A549 (cell line): ENCODE data around the gene WNK4.

Experiments used
- BHLHE40 ChIP-seq: IDR thresholded peaks from 2 replicates; pipeline ENCODE4 v1.6.1; 2012; ENCODE audit warnings: low read depth, low read length, inconsistent platforms
- CTCF ChIP-seq: fragments of >200 bp; sonication (Bioruptor Twin); formaldehyde crosslinking; IDR thresholded peaks from 3 replicates; pipeline ENCODE4 v1.5.1; 2016
- HDAC2 ChIP-seq: fragments of 200-600 bp; sonication (generic); IDR thresholded peaks from 2 replicates; pipeline ENCODE4 v1.6.1; 2016
- HOXB13 ChIP-seq: fragments of 250-450 bp; sonication (Bioruptor Pico); IDR thresholded peaks from 2 replicates; pipeline ENCODE4 v1.5.0; 2020; ENCODE audit warnings: low read depth, mild to moderate bottlenecking, moderate library complexity
- KDM1A ChIP-seq: fragments of 200-600 bp; sonication (generic); IDR thresholded peaks from 2 replicates; pipeline ENCODE4 v1.6.1; 2016; ENCODE audit warnings: low read depth, mild to moderate bottlenecking
- MAFK ChIP-seq: fragments of 450-650 bp; IDR thresholded peaks from 2 replicates; pipeline ENCODE4 v1.6.1; 2014; ENCODE audit not compliant: partially characterized antibody
- MAX ChIP-seq: IDR thresholded peaks from 2 replicates; pipeline ENCODE4 v1.6.1; 2012
- NR3C1 ChIP-seq: fragments of >200 bp; sonication (Bioruptor Twin); formaldehyde crosslinking; IDR thresholded peaks from 3 replicates; pipeline ENCODE4 v1.6.1; 2017
- POLR2A ChIP-seq: IDR thresholded peaks from 2 replicates; pipeline ENCODE4 v1.6.1; 2012; ENCODE audit warnings: mild to moderate bottlenecking, low read length
- RAD21 ChIP-seq, 2 experiments: fragments of >200 bp in 1 of 2; sonication (Bioruptor Twin) in 1 of 2; formaldehyde crosslinking in 1 of 2; IDR thresholded peaks in 1 of 2; conservative IDR thresholded peaks in 1 of 2; 2 replicates in 1 of 2; 3 replicates in 1 of 2; pipeline ENCODE4 v1.6.1; 2012 to 2018; ENCODE audit warnings: inconsistent platforms in 1 of 2
- RCOR1 ChIP-seq: fragments of 150-350 bp; IDR thresholded peaks from 2 replicates; pipeline ENCODE4 v1.6.1; 2014; ENCODE audit warnings: antibody characterized with exemption, low read length, low read depth
- USF2 ChIP-seq: fragments of 450-650 bp; IDR thresholded peaks from 2 replicates; pipeline ENCODE4 v1.6.1; 2014; ENCODE audit warnings: antibody characterized with exemption

- TF ChIP-seq KDM1A, result no peak
- no peak for TF ChIP-seq BHLHE40
- TF ChIP-seq USF2, result no peak
- TF ChIP-seq MAFK, result no peak
- TF ChIP-seq POLR2A, result no peak
- TF ChIP-seq HDAC2, result no peak
- no peak for TF ChIP-seq MAX
- no peak for TF ChIP-seq HOXB13
- TF ChIP-seq RCOR1, result no peak
- TF ChIP-seq RAD21 (conservative IDR thresholded peaks at IDR 0.05 in 1 of 2, IDR thresholded peaks at IDR 0.05 in 1 of 2), result no peak
- no peak for TF ChIP-seq CTCF
- no peak for TF ChIP-seq NR3C1
Observed at GRCh38 chr17:42740699-42741098, 39.7 kb upstream of the WNK4 start.
